Measurements from ENCODE around the gene PRKCSH.
"Not testable (repeated sequence)": the region's sequence is repeated elsewhere in the genome, so short reads cannot be mapped to it uniquely, and the experiment has no call there.

Gene PRKCSH, protein sequence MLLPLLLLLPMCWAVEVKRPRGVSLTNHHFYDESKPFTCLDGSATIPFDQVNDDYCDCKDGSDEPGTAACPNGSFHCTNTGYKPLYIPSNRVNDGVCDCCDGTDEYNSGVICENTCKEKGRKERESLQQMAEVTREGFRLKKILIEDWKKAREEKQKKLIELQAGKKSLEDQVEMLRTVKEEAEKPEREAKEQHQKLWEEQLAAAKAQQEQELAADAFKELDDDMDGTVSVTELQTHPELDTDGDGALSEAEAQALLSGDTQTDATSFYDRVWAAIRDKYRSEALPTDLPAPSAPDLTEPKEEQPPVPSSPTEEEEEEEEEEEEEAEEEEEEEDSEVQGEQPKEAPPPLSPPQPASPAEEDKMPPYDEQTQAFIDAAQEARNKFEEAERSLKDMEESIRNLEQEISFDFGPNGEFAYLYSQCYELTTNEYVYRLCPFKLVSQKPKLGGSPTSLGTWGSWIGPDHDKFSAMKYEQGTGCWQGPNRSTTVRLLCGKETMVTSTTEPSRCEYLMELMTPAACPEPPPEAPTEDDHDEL

DNA sequence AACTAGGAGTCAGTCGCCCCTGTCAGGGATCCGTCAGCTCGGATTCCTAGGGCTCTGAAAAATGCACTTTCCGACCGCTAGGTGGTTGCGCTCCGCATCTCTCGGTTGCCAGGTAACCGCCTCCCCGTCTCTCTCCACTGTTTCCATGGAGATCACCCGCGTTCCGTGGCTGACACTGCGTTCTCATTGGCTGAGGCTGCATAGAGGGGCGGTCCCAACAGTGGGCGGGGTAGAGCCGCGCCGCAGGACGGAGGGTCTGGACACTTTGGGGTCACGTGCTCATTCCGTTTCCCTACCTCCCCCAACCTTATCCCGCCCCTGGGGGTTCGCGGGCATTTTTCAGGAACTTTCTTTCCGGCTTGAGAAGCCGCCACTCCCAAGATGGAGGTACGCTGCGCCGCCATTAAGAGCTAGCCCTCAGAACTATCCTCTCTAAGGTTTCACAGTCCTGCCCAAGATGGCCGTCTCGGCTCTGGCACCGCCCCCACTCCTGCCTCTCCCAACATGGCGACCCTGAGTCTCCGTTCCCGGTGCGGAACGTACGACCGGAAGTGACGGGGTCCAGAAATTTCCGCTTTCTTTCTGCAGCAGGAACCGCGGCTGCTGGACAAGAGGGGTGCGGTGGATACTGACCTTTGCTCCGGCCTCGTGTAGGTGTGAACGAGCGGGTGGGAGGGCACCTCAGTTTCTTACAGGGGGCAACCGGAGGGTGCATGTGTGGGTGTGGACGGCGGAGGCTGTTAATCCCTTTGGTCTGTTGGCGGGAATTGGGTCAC is at the start of gene PRKCSH, which contains the start of gene ODAD3:
PRKCSH (plus strand) TSS at position 579 of the 776 bp plus-strand sequence. CDS start 483 bp downstream, outside the sequence.
ODAD3 (minus strand) TSS at position 65 of the 776 bp plus-strand sequence. CDS start 105 bp downstream, outside the sequence.
- FAIRE-seq: peak; percentile 93

DNA sequence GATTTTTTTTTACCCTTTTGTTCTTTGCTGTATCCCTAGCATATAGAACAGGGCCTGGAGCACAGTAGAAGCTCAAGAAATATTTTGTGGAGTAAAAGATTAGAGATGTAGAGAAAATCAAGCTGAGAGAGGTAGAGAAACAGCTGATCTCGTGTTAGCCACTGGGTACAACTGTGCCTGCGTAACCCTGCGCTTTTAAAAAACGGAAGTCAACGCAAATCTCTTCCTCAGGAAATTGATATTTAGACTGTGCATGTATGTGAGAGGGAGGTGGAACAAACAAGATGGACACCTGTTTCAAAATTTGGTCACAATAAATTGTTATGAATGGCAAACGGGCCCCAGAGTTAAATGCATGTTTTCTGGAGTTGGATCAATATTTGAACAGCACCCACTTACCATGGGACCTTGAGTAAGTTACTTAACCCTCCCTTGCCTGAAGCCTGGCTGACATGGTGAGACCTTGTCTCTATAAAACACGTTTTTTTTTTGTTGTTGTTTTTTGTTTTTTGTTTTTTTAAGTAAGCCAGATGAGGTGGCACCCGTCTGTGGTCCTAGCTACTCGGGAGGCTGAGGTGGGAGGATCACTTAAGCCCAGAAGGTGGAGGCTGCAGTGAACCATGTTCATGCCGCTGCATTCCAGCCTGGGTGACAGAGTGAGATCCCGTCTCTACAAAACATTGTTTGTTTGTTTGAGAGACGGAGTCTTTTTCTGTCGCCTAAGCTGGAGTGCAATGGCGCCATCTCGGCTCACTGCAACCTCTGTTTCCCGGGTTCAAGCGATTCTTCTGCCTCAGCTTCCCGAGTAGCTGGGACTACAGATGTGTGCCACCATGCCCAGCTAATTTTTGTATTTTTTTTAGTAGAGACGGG is 48.0 kb upstream of the PRKCSH start:
- FAIRE-seq: no peak

DNA sequence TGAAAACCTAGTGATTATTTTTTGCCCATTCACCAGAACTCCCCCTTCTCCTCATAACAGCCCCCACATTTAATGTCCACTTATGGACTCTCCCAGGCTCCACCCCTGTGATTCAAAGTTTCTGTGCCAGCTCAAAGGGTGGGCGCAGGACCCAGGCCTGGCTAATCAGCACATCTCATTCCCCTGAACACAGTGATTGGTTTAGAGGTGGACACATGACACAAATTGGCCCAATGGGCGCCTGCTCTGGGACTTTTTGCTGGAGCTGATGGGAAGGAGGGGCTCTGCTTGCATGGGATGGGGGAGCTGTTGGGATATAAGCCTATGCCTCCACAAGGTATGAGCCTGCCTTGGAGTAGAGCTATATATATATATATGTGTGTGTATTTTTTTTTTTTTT is 45.1 kb upstream of the PRKCSH start:
- FAIRE-seq: no peak

DNA sequence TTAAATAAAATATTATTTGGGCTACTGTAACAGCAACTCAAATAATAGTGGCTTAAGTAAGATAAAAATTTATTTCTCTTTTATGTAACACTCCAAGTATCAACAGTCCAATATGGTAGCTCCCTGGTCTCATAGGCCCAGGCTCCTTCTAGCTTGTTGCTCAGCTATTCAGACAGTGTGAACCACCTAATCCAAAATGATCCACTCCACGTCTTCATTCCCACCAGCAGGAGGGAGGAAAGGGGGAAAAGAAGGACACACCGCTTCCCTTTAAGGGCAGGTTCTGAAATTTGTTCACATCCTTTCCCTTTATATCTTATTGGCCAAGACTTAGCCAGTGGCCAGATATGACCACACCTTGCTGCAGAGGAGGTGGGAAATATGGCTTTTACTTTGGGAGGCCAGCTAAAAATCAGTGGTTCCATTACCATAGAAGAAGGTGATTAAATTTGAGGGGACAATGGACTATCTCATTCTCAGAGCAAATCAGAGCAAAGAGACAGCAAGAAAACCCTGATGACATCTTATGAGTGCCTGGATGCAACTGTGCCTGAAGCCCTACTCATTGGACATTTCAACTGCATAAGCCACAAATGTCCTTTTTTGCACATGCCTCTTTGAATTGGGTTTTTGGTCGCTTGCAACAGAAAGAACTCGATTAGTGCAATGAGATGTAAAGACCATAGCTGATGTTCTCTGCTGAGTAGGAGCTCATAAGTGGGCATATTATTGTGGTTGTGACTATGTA is 44.3 kb upstream of the PRKCSH start:
- FAIRE-seq: no peak

DNA sequence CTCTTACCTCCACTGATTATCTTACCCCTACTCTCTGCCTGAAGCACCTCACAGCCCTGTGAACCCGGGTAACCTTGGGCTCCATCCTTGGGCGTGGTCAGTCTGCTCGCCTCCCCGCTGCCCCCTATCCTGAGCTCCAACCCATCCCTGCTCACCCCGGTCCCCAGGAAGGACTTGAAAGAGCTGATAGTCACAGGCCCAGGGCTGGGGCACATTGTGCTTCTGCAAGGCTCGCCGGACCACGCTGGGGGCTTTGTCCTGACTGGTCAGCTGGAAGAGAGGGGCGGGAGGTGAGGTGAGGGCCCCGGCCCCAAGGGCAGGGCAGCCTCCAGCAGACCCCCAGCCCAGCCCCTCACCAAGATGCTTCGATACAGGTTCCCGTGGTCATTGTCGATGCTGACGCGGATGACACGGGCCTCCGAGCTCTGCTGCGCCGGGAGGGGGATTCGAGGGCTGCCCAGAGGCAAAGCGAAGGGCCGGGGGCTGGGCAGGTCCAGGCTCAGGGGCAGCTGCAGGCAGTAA is 38.3 kb upstream of the PRKCSH start:
- FAIRE-seq: no peak

DNA sequence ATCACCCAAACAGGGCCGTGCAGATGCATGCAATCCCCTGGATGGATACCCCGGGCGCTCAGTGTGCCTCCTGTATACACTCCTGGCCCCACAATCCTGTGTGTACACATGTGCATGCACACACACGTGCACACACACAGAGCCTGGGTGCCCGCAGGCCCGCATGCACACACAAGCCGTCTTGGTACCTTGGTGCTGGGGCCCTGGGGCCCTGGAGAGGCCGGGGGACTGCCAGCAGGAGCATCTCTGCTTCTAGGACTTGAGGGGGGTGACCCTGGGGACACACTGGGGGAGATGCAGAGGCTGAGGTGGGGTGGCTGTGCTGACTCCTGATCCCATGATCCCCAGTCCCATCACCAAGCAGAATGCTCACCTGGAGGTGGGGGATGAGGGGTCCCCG is 35.8 kb upstream of the PRKCSH start:
- FAIRE-seq: no peak

DNA sequence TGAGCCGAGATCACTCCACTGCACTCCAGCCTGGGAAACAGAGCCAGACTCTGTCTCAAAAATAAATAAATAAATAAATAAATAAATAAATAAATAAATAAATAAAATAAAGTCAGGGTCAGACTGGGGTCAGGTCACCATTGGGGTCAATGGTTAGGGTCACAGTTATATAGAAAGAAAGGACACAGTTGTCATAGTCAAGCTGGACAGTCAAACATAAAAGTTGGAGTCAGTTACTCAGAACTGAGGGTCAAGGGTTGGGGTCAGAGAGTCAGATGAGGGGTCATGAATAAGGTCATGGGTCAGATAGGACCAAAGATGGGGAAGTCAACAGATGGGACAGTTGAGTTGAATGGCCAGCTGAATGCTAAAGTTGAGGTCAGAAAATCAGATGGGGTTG is 34.6 kb upstream of the PRKCSH start:
- no peak for FAIRE-seq

DNA sequence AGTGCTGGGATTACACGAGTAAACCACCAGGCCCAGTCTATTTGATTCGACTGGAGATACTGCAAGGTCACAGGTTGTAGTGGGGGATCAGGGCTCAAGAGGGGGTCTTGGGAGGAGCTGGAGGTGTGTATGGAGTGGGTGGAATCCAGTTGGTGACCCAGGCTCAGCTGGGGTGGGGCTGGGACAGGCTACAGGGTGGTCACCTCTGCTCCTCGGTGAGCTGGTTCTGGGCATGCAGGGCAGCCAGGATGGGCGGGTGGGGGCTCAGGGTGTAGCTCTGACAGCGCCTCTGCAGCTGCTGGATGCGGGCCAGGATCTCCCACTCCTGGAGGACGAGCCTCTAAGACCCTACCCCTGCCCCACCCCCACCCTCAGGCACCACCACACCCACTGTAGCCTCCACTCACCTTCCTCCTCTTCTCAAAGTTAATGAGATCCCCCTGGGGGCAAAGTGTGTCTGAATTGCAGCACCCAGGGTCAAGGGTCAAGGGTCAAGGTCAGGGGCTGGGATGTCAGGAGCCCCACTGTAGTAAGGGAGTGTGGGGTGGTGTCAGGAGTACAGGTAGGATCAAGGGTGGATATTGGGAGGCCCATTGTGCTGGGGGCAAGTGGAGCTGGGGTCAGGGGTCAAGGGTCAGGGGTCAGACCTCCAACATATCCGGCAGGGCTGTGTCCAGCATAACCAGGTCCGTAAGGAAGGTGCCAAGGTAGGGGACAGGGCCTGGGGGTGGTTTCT is 33.5 kb upstream of the PRKCSH start:
- no peak for FAIRE-seq

DNA sequence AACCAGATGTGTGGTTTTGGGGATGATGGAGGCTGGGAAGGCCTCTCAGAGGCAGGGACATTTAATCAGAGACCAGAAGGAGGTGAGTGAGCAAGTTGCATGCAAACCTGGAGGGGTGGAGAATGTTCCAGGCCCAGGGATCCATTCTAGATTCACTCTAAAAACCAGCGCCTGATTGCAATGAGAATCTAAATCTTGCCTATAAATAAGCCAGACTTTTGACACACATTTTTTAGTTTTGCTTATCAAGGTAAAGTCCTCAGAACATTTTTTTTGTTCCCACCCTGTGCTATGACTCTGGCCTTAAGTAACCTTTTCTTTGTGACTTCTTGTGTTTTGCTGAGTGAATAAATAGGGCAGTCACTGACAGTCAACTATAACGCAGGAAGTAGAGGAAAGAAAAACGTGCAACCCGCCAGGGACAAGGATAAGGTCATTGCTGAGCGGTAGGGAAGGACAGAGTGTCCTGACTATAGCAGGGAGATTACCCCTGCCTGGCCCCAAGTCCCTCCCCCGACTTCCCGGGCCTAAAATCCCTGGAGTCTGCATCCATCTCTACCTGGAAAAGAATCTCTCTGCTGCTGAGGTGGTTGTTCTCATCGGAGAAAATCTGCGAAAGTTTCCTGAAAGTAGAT is 30.7 kb upstream of the PRKCSH start:
- FAIRE-seq: no peak

DNA sequence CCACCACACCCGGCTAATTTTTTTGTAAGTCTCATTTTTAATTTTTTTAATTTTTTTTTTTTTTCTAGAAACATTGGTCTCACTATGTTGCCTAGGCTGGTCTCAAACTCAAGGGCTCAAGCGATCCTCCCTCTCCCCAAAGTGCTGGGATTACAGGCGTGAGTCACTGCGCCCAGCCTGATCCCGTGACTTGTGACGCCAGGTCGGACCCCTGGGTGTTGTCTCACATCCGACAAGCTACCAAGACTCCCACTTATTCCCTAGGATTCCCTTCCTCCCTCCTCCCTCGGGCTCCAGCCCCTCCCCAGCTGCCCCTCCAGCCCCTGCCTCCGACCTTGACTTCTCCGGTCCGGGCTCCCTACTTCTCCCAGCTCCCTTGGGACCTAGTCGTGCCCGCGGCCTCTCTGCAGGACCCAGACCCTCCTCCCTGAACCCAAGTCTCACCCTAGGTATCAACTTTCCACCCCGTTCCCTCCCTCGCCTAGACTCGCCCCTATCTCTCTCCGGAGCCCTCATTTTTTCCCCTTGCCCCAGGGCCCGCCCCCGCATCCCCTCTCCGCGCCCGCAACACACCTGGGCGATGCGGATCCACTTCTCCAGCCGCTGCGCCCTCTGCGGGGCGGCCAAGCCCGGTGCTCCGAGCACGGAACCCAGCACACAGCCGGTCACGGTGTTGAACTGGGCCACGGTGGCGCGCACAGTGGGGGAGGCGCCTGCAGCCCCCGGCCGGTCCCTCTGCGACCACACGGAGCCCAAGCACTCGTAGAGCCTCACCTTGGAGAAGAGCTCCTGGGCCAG is 29.4 kb upstream of the PRKCSH start:
- no peak for FAIRE-seq

DNA sequence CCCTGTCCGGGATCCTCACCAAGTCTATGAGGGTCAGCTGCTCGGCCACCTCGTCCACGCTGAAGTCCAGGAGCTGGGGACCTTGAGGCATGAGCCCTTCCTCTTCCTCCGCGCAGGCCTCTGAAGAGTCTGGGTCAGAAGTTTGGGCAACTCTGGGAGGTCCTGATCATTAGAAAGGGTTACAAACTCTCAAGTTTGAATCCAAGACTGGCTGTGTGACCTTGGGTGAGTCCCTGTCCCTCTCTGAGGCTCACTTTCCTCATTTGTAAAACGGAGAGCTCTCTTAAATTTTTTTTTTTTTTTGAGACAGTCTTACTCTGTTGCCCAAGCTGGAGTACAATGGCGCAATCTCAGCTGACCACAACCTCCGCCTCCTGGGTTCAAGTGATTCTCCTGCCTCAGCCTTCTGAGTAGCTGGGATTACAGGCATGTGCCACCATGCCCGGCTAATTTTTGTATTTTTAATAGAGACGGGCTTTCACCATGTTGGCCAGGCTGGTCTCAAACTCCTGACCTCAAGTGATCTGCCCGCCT is 28.7 kb upstream of the PRKCSH start:
- not testable (repeated sequence) for FAIRE-seq

DNA sequence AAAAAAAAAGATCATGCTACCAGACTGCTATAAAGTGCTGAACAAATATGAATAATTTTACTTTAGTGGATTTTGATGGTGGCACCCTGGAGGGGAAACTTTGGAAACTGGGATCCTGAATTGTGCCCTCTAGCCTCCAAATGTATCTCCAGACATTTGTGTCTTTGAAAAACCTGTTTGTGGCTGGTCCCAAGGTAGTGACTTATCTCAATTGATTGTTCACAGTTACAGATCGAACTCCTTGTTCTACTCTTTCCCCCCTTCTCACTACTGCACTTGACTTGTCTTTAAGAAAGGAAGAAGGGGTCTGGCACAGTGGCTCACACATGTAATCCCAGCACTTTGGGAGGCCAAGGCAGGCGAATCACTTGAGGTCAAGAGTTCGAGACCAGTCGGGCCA is 26.8 kb upstream of the PRKCSH start:
- FAIRE-seq: no peak

DNA sequence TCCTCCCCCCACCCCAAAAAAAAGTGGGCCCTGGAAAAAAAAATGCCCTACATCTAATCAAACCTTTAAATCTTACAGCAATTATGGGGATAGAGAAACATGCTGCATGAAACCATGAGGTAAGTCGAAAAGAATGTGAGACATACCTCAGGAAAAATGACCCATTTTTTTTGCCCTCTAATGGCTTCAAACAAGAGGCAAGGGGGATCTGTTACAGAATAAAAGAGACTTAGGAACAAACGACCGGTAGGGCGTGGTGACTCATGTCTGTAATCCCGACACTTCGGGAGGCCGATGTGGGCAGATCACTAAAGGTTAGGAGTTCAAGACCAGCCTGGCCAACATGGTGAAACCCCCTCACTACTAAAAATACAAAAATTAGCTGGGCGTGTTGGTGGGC is 24.8 kb upstream of the PRKCSH start:
- no peak for FAIRE-seq

DNA sequence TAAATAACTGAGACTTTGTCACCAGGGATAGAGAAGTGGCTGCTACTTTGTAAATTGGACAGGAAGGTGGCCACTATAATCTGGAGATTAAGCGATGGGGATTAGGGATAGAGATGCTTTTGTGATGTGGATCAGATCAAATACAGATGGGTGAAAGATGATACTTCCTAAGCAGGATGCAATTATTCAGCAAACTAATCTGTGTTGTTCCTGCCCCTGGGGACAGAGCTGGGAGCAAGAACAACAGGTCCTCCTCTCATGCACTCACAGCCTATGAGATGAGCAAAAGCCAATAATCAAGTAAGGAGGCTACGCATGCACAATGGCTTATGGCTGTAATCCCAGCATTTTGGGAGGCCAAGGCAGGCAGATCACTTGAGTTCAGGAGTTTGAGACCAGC is 20.9 kb upstream of the PRKCSH start:
- no peak for FAIRE-seq

DNA sequence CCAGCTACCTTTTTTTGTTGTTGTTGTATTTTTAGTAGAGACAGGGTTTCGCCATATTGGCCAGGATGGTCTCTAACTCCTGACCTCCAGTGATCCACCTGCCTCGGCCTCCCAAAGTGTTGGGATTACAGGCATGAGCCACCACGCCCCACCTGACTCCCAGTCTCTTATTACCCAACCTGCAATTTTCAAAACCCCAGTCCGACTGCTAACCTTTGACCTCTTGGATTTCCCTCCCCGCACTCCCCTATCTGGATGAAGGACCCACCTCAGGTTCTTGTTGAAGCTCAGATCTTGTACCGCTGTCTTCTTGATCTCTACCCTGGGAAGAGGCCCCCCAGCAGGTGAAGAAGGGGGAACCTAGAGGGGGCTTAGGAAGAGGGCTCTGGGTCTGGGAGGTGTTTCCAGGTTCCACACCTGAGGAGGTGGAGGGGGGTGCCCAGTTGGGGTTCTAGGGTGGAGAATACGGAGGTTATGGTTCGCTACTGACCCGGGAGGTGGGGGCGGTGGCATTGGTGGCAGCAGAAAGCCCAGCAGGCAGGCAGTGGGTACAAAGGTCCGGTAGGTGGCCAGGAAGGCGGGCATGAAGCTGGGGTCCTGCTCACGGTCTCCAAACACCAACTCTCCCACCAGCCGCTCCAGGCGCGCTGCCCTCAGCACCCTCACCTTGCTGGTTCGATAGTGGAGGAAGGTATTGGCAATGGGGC is 18.9 kb upstream of the PRKCSH start:
- FAIRE-seq: no peak

DNA sequence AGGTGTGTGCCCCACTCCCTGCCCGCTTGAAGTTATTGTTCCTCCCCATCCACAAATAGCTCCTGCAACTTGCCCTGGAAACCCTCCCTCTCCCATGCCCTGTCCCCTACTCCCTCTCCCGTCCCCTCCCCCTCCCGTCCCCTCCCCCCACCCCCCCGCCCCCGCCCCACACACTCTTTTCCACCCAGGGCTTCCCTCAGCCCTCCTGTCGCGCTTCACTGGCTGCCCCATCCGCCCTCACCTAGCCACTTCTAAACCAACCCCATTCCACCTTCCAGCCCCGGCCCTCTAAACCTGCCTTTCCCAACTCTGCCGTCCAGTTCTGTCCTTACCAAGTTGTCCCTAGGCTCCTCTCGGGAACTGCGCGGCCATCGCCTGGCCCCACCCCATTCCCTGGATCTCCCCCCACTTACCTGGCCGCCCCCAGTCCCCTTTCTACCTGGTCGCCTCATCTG is 17.3 kb upstream of the PRKCSH start:
- FAIRE-seq: no peak

DNA sequence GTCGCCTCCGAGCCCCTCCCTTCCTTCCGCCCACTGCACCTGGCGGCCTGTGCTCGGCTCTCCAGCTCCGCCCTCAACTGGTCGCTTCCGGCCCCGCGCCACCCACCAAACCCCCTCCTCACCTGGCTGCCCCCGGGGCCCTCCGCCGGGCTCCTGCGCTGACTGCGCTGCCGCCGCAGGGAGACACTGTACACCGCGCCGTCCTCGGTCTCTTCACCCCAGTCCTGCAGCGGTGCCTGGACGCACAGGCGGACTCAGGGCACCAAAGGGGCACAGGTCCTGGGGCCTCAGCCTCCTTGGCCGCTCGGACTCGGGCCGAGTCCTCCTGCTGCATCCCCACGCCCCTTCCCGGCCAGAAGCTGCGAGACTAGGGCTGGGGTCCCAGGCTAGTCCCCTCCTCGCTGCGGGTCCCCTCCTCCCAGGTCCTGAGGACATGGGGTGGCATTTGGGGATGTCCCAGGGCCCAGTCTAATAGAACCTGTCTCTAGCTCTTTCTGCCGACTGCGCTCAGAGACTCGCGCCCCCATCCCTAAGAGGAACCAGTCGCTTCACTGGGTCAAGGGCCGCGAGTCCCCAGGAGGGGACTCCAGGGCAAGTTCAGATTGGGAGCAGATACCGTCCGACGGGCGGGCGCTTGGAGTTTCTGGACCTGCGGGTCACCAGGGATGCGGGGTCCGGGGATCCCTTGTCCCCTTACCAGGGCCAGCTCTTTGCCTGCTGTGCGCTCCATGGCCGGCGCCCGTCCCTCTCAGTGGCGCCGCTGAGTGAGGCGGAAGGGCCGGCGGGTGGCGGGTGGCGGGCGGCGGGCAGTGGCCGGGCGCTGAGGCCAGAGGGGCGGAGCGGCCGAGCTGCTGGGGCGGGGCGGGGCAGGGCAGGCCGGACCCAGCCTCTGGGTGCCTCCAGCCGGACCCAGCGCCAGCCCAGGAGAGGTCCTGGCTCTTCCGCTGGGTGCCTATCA is 16.6 kb upstream of the PRKCSH start, which contains the start of gene RGL3:
RGL3 (minus strand) TSS at position 766 of the 958 bp plus-strand sequence; CDS start at position 730, 36 bp downstream.
- FAIRE-seq: no peak

All from islet of Langerhans (tissue), 1 donor.